Body of pancreas (tissue), 4 donors: ENCODE data around the gene TXNDC11. TPM values are rescaled to one million over a fixed set of nuclear protein-coding genes. Genes with fewer than 3 reads are reported as not detected.

Source experiments
- ATAC-seq: fragments of 150-250 bp; one replicate; pipeline ENCODE4 v1.9.1; 2016
- DNase-seq, 4 donors: peaks; one replicate each; pipeline ENCODE4 v3.0.0-alpha.2; 2019
- H3K27ac ChIP-seq, 4 donors: fragments of 200-600 bp; sonication (generic); 1 replicate in 3 of 4; 2 replicates in 1 of 4; pipeline versions ENCODE4 v1.5.1 to v1.6.1; 2016 to 2019; ENCODE audit warnings: mild to moderate bottlenecking in 1 of 4, mixed read lengths in 1 of 4, moderate library complexity in 1 of 4
- H3K27me3 ChIP-seq, 2 donors: fragments of 200-600 bp; sonication (generic); one replicate each; pipeline ENCODE4 v1.6.0; 2016; ENCODE audit warnings: mild to moderate bottlenecking in 1 of 2
- H3K36me3 ChIP-seq, 2 donors: fragments of 200-600 bp; sonication (generic); replicated peaks in 1 of 2; 2 replicates each; pipeline ENCODE4 v1.5.1; 2016; ENCODE audit warnings: low read depth in 2 of 2; ENCODE audit not compliant: insufficient read depth in 1 of 2
- H3K4me1 ChIP-seq: fragments of 200-600 bp; sonication (generic); one replicate; pipeline ENCODE4 v1.6.0; 2016
- H3K4me3 ChIP-seq, 2 donors: fragments of 200-600 bp; sonication (generic); 1 replicate in 1 of 2; 2 replicates in 1 of 2; pipeline ENCODE4 v1.5.1; 2016 to 2019
- H3K9me3 ChIP-seq, 3 donors: fragments of 200-600 bp; sonication (generic); 1 replicate in 2 of 3; 2 replicates in 1 of 3; pipeline ENCODE4 v1.5.1; 2016
- POLR2A ChIP-seq, 3 donors: fragments of 450-650 bp; IDR thresholded peaks; one replicate each; pipeline ENCODE4 v1.6.1; 2016; ENCODE audit warnings: antibody characterized with exemption in 3 of 3, mild to moderate bottlenecking in 2 of 3
- WGBS, 2 donors: methylation state at CpG; one replicate each; pipeline ENCODE4 v1.1.5; 2017; 5-methylcytosine and 5-hydroxymethylcytosine counted together
- intact Hi-C: fragments of 100-400 bp; cut with DNase I; formaldehyde crosslinking; loops from one replicate; pipeline ENCODE4 v1.15.1; 2023
- total RNA-seq, 2 donors: library from RNA; depleted of rRNA; stranded (reverse); fragments of >200 nt; gene quantifications; one replicate each; pipeline ENCODE4 v1.1.0, GENCODE V29; 2016
- TF ChIP-seq, protein P1 (sequence below), 7 experiments: fragments of 450-650 bp in 4 of 7; fragments of 200-600 bp in 3 of 7; sonication (generic) in 3 of 7; IDR thresholded peaks; one replicate each; pipeline ENCODE4 v1.5.1; 2016 to 2019; ENCODE audit warnings: antibody characterized with exemption in 7 of 7

TXNDC11 gene
- total RNA-seq, 2 donors from 2014 or later: 38.4 to 90.3 TPM

DNA sequence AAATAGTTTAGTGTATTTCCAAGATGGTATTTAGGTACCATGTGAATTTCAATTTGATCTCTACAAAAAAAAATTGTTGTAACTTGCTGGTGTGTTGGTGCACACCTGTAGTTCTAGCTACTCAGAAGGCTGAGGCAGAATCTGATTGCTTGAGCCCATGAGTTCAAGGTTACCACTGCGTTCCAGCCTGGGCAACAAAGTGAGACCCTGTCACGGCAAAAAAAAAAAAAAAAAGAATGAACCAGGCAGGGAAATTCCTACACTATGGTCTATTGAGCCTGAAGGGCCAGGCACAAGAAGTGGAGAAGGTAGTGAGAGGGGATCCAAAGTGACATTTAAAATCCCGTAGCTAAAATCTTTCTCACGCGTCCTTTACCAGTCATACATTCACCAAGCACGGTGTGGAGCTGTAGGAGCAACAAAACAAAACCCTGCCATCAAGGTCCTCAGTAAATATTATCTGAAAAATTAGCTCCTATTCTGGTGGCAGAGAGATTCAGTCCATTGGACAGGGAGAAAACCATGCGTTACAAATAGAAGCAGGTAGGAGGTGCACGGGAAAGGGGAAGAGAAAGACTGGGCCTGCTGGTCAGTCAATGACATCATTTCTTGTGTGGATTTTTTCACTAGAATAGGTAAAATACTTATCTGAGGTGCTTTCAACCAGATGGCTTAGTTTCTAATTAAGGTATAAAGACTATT is 27.3 kb downstream of the TXNDC11 start:
- no peaks in the 10 kb centered on the region for H3K9me3 ChIP-seq

GRCh38 chr16:11712122-11712521 is 30.5 kb downstream of the TXNDC11 start:
- peaks cover 46% of the 10 kb centered on the region for H3K4me1 ChIP-seq
- intact Hi-C loops: no loop called here
- peak in 1 of 4 donors; percentile 53 for DNase-seq
- peak overlapping the region in 2 of 4 donors; percentile 9 to 46 for H3K27ac ChIP-seq
- ATAC-seq: no peak
- H3K36me3 ChIP-seq: peaks cover 0 to 3% of the 10 kb centered on the region in 2 donors
- no peak for TF ChIP-seq POLR2A (IDR thresholded peaks at IDR 0.05)
- TF ChIP-seq, protein P1, sequence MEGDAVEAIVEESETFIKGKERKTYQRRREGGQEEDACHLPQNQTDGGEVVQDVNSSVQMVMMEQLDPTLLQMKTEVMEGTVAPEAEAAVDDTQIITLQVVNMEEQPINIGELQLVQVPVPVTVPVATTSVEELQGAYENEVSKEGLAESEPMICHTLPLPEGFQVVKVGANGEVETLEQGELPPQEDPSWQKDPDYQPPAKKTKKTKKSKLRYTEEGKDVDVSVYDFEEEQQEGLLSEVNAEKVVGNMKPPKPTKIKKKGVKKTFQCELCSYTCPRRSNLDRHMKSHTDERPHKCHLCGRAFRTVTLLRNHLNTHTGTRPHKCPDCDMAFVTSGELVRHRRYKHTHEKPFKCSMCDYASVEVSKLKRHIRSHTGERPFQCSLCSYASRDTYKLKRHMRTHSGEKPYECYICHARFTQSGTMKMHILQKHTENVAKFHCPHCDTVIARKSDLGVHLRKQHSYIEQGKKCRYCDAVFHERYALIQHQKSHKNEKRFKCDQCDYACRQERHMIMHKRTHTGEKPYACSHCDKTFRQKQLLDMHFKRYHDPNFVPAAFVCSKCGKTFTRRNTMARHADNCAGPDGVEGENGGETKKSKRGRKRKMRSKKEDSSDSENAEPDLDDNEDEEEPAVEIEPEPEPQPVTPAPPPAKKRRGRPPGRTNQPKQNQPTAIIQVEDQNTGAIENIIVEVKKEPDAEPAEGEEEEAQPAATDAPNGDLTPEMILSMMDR (IDR thresholded peaks at IDR 0.05): no peak
- H3K4me3 ChIP-seq: no peak overlapping the region
- H3K9me3 ChIP-seq: no peaks in the 10 kb centered on the region
- no peaks in the 10 kb centered on the region for H3K27me3 ChIP-seq
- 35 to 40% methylated on average over 3 of the region's 3 CpGs for WGBS, 2 donors

More for the DNA sequence above, 27.3 kb downstream of the TXNDC11 start:
- H3K27ac ChIP-seq: peak overlapping the region in 3 of 4 donors; percentile 52 to 77 (median 69)
- H3K4me3 ChIP-seq: no peak overlapping the region
- intact Hi-C loops: no loop called here
- peak; percentile 53 for ATAC-seq
- peaks cover 67% of the 10 kb centered on the region for H3K4me1 ChIP-seq
- peak in 2 of 4 donors; percentile 24 to 35 for DNase-seq
- TF ChIP-seq, protein P1 (IDR thresholded peaks at IDR 0.05): peak in 4 of 7 experiments; percentile 29 to 41 (median 38)
- TF ChIP-seq POLR2A (IDR thresholded peaks at IDR 0.05): no peak
- H3K27me3 ChIP-seq: no peaks in the 10 kb centered on the region
- H3K36me3 ChIP-seq: peaks cover 0 to 8% of the 10 kb centered on the region in 2 donors
- WGBS, 2 donors: 16 to 27% methylated on average over 8 of the region's 8 CpGs

GRCh38 chr16:11711662-11712061 is 31.0 kb downstream of the TXNDC11 start:
- Histone ChIP-seq H3K9me3 (no peaks in the 10 kb centered on the region), H3K36me3 (peaks cover 0 to 3% of the 10 kb centered on the region in 2 donors), H3K4me3 (no peak overlapping the region), H3K27ac (peak overlapping the region in 2 of 4 donors; percentile 34 to 46), H3K4me1 (peaks cover 42% of the 10 kb centered on the region), H3K27me3 (no peaks in the 10 kb centered on the region)
- 58 to 66% methylated on average over 4 of the region's 4 CpGs for WGBS, 2 donors
- ATAC-seq: no peak
- no peak for TF ChIP-seq POLR2A (IDR thresholded peaks at IDR 0.05)
- TF ChIP-seq, protein P1 (IDR thresholded peaks at IDR 0.05): no peak
- no peak for DNase-seq
- intact Hi-C loops: no loop called here

DNA sequence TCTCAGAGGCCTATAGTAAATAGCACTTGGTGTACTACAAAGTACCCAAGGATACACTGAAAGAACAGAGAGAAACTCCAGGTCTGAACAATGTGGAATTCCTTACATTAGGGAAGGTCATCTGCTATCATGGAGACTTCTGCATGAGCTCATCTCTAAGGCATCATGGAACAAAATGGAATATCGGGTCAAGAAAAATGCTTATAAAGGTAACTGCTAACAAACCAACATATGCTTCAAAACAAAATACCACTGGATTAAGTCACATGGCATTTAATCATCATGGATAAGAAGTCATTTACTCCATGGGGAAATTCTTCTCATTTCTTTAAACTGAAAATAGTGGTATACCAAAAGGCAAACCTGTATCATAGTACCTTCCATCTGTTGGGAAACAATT is 34.2 kb downstream of the TXNDC11 start:
- 93 to 95% methylated on average over 1 of the region's 1 CpG for WGBS, 2 donors
- peaks cover 0 to 3% of the 10 kb centered on the region in 2 donors for H3K36me3 ChIP-seq
- intact Hi-C loops: no loop called here

More for the DNA sequence above, 34.2 kb downstream of the TXNDC11 start:
- Histone ChIP-seq H3K9me3 (no peaks in the 10 kb centered on the region), H3K27me3 (no peaks in the 10 kb centered on the region), H3K27ac (peak overlapping the region in 1 of 4 donors; percentile 1), H3K4me3 (no peak overlapping the region), H3K4me1 (peaks cover 33% of the 10 kb centered on the region)
- ATAC-seq: no peak
- TF ChIP-seq, protein P1 (IDR thresholded peaks at IDR 0.05): no peak
- no peak for TF ChIP-seq POLR2A (IDR thresholded peaks at IDR 0.05)
- no peak for DNase-seq
